Stimulated activated CD8-positive, alpha-beta memory T cell treated with anti-CD3 and anti-CD28 coated beads, Interleukin-15, amount 100 ng/mL, for 1 hour (primary cell): ENCODE measurements around the gene SDC1.
"Not testable (repeated sequence)": the region's sequence is repeated elsewhere in the genome, so short reads cannot be mapped to it uniquely, and the experiment has no call there.

Experiments used
- DNase-seq: peaks from one replicate; pipeline ENCODE4 v3.0.0-alpha.2; 2020; ENCODE audit warnings: low read depth

Gene SDC1

GRCh38 chr2:20196657-20197161 lies 28.2 kb downstream of the SDC1 start:
- DNase-seq: no peak

- no peak for DNase-seq
Observed at GRCh38 chr2:20196053-20196656, 28.8 kb downstream of the SDC1 start.

GRCh38 chr2:20195431-20196033 lies 29.4 kb downstream of the SDC1 start:
- DNase-seq: no peak

- not testable (repeated sequence) for DNase-seq
Observed at GRCh38 chr2:20195016-20195411, 29.9 kb downstream of the SDC1 start.

- no peak for DNase-seq
Observed at GRCh38 chr2:20194097-20195015, 30.6 kb downstream of the SDC1 start.

- DNase-seq: no peak
Observed at GRCh38 chr2:20193185-20193584, 31.7 kb downstream of the SDC1 start.

GRCh38 chr2:20192781-20193180 lies 32.1 kb downstream of the SDC1 start:
- DNase-seq: no peak

- no peak for DNase-seq
Observed at GRCh38 chr2:20191714-20192569, 33.0 kb downstream of the SDC1 start.

GRCh38 chr2:20190876-20191713 lies 33.8 kb downstream of the SDC1 start:
- no peak for DNase-seq

GRCh38 chr2:20190170-20190569 lies 34.8 kb downstream of the SDC1 start:
- DNase-seq: no peak

- DNase-seq: no peak
Observed at GRCh38 chr2:20189299-20189931, 35.5 kb downstream of the SDC1 start.

GRCh38 chr2:20188851-20189250 lies 36.1 kb downstream of the SDC1 start:
- no peak for DNase-seq

- no peak for DNase-seq
Observed at GRCh38 chr2:20188201-20188600, 36.7 kb downstream of the SDC1 start.

- DNase-seq: no peak
Observed at GRCh38 chr2:20187331-20187730, 37.6 kb downstream of the SDC1 start.

GRCh38 chr2:20186855-20187187 lies 38.1 kb downstream of the SDC1 start:
- no peak for DNase-seq

GRCh38 chr2:20186078-20186854 lies 38.7 kb downstream of the SDC1 start:
- no peak for DNase-seq

GRCh38 chr2:20185176-20186022 lies 39.5 kb downstream of the SDC1 start:
- DNase-seq: no peak

GRCh38 chr2:20184067-20184938 lies 40.6 kb downstream of the SDC1 start:
- no peak for DNase-seq
